SK-N-MC (cell line): ENCODE results near the gene RPRM.

Experiments
- EZH2 ChIP-seq: fragments of 200-600 bp; sonication (generic); IDR thresholded peaks from one replicate; pipeline ENCODE4 v1.6.1; 2017; ENCODE audit warnings: antibody characterized with exemption
- FOXP2 ChIP-seq: optimal IDR thresholded peaks from 2 replicates; pipeline ENCODE3; 2011; ENCODE audit warnings: mild to moderate bottlenecking, moderate library complexity; ENCODE audit not compliant: insufficient read depth; ENCODE audit errors: extremely low read length, control extremely low read depth
- POLR2AphosphoS5 ChIP-seq: IDR thresholded peaks from 2 replicates; pipeline ENCODE4 v1.6.1; 2012; ENCODE audit warnings: mild to moderate bottlenecking, low read depth, low read length, borderline replicate concordance

- no peak for TF ChIP-seq EZH2
- no peak for TF ChIP-seq POLR2AphosphoS5
- no peak for TF ChIP-seq FOXP2
Measured at GRCh38 chr2:153512331-153512730, 33.8 kb upstream of the RPRM start.
